Dendritic cell treated with granulocyte-macrophage colony-stimulating factor and Interleukin-4, amounts not matched to agents 40 ng/mL and 50 ng/mL, for 4 days (primary cell): ENCODE measurements around the gene PCNX2.

Experiments used
- H3K27ac Mint-ChIP-seq: one replicate; pipeline ENCODE4 v1.8.0; 2022; ENCODE audit warnings: mild to moderate bottlenecking, mixed read lengths
- H3K27me3 Mint-ChIP-seq: one replicate; pipeline ENCODE4 v1.8.0; 2022; ENCODE audit warnings: mild to moderate bottlenecking, mixed read lengths
- H3K36me3 Mint-ChIP-seq: one replicate; pipeline ENCODE4 v1.8.0; 2022; ENCODE audit warnings: low read depth, mixed read lengths
- H3K4me1 Mint-ChIP-seq: one replicate; pipeline ENCODE4 v1.8.0; 2022; ENCODE audit warnings: low read depth, mixed read lengths
- H3K4me3 Mint-ChIP-seq: one replicate; pipeline ENCODE4 v1.8.0; 2022; ENCODE audit warnings: mild to moderate bottlenecking, moderate library complexity, mixed read lengths
- H3K9me3 Mint-ChIP-seq: one replicate; pipeline ENCODE4 v1.8.0; 2022; ENCODE audit warnings: mixed read lengths
- intact Hi-C: fragments of 100-400 bp; cut with micrococcal nuclease; formaldehyde crosslinking; loops from one replicate; pipeline ENCODE4 v1.15.0; 2022

The PCNX2 gene

GRCh38 chr1:233066087-233066486 lies 229.4 kb downstream of the PCNX2 start:
- no peak overlapping the region for H3K27ac Mint-ChIP-seq
- no peaks in the 10 kb centered on the region for H3K36me3 Mint-ChIP-seq
- no peaks in the 10 kb centered on the region for H3K4me1 Mint-ChIP-seq
- intact Hi-C loops, result no loop called here
- H3K9me3 Mint-ChIP-seq, result peaks cover 16% of the 10 kb centered on the region
- no peak overlapping the region for H3K4me3 Mint-ChIP-seq
- no peaks in the 10 kb centered on the region for H3K27me3 Mint-ChIP-seq

GRCh38 chr1:233065685-233066084 lies 229.8 kb downstream of the PCNX2 start:
- no peak overlapping the region for H3K4me3 Mint-ChIP-seq
- no peaks in the 10 kb centered on the region for H3K27me3 Mint-ChIP-seq
- H3K9me3 Mint-ChIP-seq, result peaks cover 14% of the 10 kb centered on the region
- no peaks in the 10 kb centered on the region for H3K4me1 Mint-ChIP-seq
- H3K36me3 Mint-ChIP-seq, result no peaks in the 10 kb centered on the region
- intact Hi-C loops, result no loop called here
- no peak overlapping the region for H3K27ac Mint-ChIP-seq

- intact Hi-C loops, result no loop called here
- no peak overlapping the region for H3K27ac Mint-ChIP-seq
- no peaks in the 10 kb centered on the region for H3K27me3 Mint-ChIP-seq
- H3K36me3 Mint-ChIP-seq, result no peaks in the 10 kb centered on the region
- no peak overlapping the region for H3K4me3 Mint-ChIP-seq
- peaks cover 14% of the 10 kb centered on the region for H3K9me3 Mint-ChIP-seq
- H3K4me1 Mint-ChIP-seq, result no peaks in the 10 kb centered on the region
Observed at GRCh38 chr1:233064988-233065387, 230.5 kb downstream of the PCNX2 start.

GRCh38 chr1:233063462-233063861 lies 232.1 kb downstream of the PCNX2 start:
- no peak overlapping the region for H3K27ac Mint-ChIP-seq
- H3K4me3 Mint-ChIP-seq, result no peak overlapping the region
- intact Hi-C loops, result no loop called here
- no peaks in the 10 kb centered on the region for H3K27me3 Mint-ChIP-seq
- H3K4me1 Mint-ChIP-seq, result no peaks in the 10 kb centered on the region
- peaks cover 14% of the 10 kb centered on the region for H3K9me3 Mint-ChIP-seq
- H3K36me3 Mint-ChIP-seq, result no peaks in the 10 kb centered on the region

GRCh38 chr1:233061265-233061664 lies 234.3 kb downstream of the PCNX2 start:
- Mint-ChIP-seq H3K4me3 (no peak overlapping the region), H3K27ac (no peak overlapping the region), H3K36me3 (no peaks in the 10 kb centered on the region), H3K9me3 (peaks cover 7% of the 10 kb centered on the region), H3K27me3 (no peaks in the 10 kb centered on the region), H3K4me1 (no peaks in the 10 kb centered on the region)
- intact Hi-C loops, result no loop called here

GRCh38 chr1:233060461-233060994 lies 235.0 kb downstream of the PCNX2 start:
- no peaks in the 10 kb centered on the region for H3K9me3 Mint-ChIP-seq
- H3K4me3 Mint-ChIP-seq, result no peak overlapping the region
- intact Hi-C loops, result no loop called here
- no peaks in the 10 kb centered on the region for H3K4me1 Mint-ChIP-seq
- no peaks in the 10 kb centered on the region for H3K36me3 Mint-ChIP-seq
- H3K27ac Mint-ChIP-seq, result no peak overlapping the region
- no peaks in the 10 kb centered on the region for H3K27me3 Mint-ChIP-seq

- Mint-ChIP-seq H3K4me3 (no peak overlapping the region), H3K27ac (no peak overlapping the region), H3K4me1 (no peaks in the 10 kb centered on the region), H3K9me3 (no peaks in the 10 kb centered on the region), H3K36me3 (no peaks in the 10 kb centered on the region), H3K27me3 (no peaks in the 10 kb centered on the region)
- intact Hi-C loops, result no loop called here
Observed at GRCh38 chr1:233057836-233058235, 237.7 kb downstream of the PCNX2 start.

GRCh38 chr1:233055879-233056641 lies 239.5 kb downstream of the PCNX2 start:
- Mint-ChIP-seq H3K36me3 (no peaks in the 10 kb centered on the region), H3K9me3 (no peaks in the 10 kb centered on the region), H3K27ac (no peak overlapping the region), H3K4me3 (no peak overlapping the region), H3K27me3 (no peaks in the 10 kb centered on the region), H3K4me1 (no peaks in the 10 kb centered on the region)
- intact Hi-C loops, result no loop called here

GRCh38 chr1:233045588-233045987 lies 249.9 kb downstream of the PCNX2 start:
- H3K9me3 Mint-ChIP-seq, result no peaks in the 10 kb centered on the region
- no peaks in the 10 kb centered on the region for H3K4me1 Mint-ChIP-seq
- no peaks in the 10 kb centered on the region for H3K36me3 Mint-ChIP-seq
- H3K27me3 Mint-ChIP-seq, result no peaks in the 10 kb centered on the region
- no peak overlapping the region for H3K4me3 Mint-ChIP-seq
- intact Hi-C loops, result no loop called here
- no peak overlapping the region for H3K27ac Mint-ChIP-seq

- Mint-ChIP-seq H3K27ac (no peak overlapping the region), H3K4me1 (no peaks in the 10 kb centered on the region), H3K36me3 (no peaks in the 10 kb centered on the region), H3K4me3 (no peak overlapping the region), H3K9me3 (no peaks in the 10 kb centered on the region), H3K27me3 (no peaks in the 10 kb centered on the region)
- intact Hi-C loops, result no loop called here
Observed at GRCh38 chr1:233042834-233043233, 252.7 kb downstream of the PCNX2 start.

GRCh38 chr1:233040494-233040893 lies 255.0 kb downstream of the PCNX2 start:
- H3K4me3 Mint-ChIP-seq, result no peak overlapping the region
- no peak overlapping the region for H3K27ac Mint-ChIP-seq
- intact Hi-C loops, result no loop called here
- H3K4me1 Mint-ChIP-seq, result no peaks in the 10 kb centered on the region
- H3K9me3 Mint-ChIP-seq, result no peaks in the 10 kb centered on the region
- H3K36me3 Mint-ChIP-seq, result no peaks in the 10 kb centered on the region
- H3K27me3 Mint-ChIP-seq, result no peaks in the 10 kb centered on the region

- Mint-ChIP-seq H3K27me3 (no peaks in the 10 kb centered on the region), H3K9me3 (no peaks in the 10 kb centered on the region), H3K4me3 (no peak overlapping the region), H3K4me1 (no peaks in the 10 kb centered on the region), H3K27ac (no peak overlapping the region), H3K36me3 (no peaks in the 10 kb centered on the region)
- intact Hi-C loops, result loop anchor here (5.0 kb wide), 1 partner anchor 119 kb away; no protein-coding TSS in a partner anchor
Observed at GRCh38 chr1:233038581-233038980, 256.9 kb downstream of the PCNX2 start.

- H3K9me3 Mint-ChIP-seq, result no peaks in the 10 kb centered on the region
- intact Hi-C loops, result loop anchor here (5.0 kb wide), 1 partner anchor 119 kb away; no protein-coding TSS in a partner anchor
- H3K4me3 Mint-ChIP-seq, result no peak overlapping the region
- H3K27me3 Mint-ChIP-seq, result no peaks in the 10 kb centered on the region
- H3K4me1 Mint-ChIP-seq, result no peaks in the 10 kb centered on the region
- no peak overlapping the region for H3K27ac Mint-ChIP-seq
- H3K36me3 Mint-ChIP-seq, result no peaks in the 10 kb centered on the region
Observed at GRCh38 chr1:233037843-233038242, 257.7 kb downstream of the PCNX2 start.

- no peaks in the 10 kb centered on the region for H3K9me3 Mint-ChIP-seq
- H3K27ac Mint-ChIP-seq, result no peak overlapping the region
- H3K4me3 Mint-ChIP-seq, result no peak overlapping the region
- H3K27me3 Mint-ChIP-seq, result no peaks in the 10 kb centered on the region
- no peaks in the 10 kb centered on the region for H3K4me1 Mint-ChIP-seq
- intact Hi-C loops, result loop anchor here (5.0 kb wide), 1 partner anchor 122 kb away; no protein-coding TSS in a partner anchor
- H3K36me3 Mint-ChIP-seq, result no peaks in the 10 kb centered on the region
Observed at GRCh38 chr1:233034836-233035235, 260.7 kb downstream of the PCNX2 start.

- no peak overlapping the region for H3K4me3 Mint-ChIP-seq
- H3K36me3 Mint-ChIP-seq, result no peaks in the 10 kb centered on the region
- no peaks in the 10 kb centered on the region for H3K9me3 Mint-ChIP-seq
- H3K27ac Mint-ChIP-seq, result no peak overlapping the region
- intact Hi-C loops, result no loop called here
- H3K4me1 Mint-ChIP-seq, result no peaks in the 10 kb centered on the region
- no peaks in the 10 kb centered on the region for H3K27me3 Mint-ChIP-seq
Observed at GRCh38 chr1:233033361-233033760, 262.2 kb downstream of the PCNX2 start.
